ENCODE measurements around the gene SMCR8. TPM values are rescaled to one million over a fixed set of nuclear protein-coding genes. Genes with fewer than 3 reads are reported as not detected.

The SMCR8 gene, protein sequence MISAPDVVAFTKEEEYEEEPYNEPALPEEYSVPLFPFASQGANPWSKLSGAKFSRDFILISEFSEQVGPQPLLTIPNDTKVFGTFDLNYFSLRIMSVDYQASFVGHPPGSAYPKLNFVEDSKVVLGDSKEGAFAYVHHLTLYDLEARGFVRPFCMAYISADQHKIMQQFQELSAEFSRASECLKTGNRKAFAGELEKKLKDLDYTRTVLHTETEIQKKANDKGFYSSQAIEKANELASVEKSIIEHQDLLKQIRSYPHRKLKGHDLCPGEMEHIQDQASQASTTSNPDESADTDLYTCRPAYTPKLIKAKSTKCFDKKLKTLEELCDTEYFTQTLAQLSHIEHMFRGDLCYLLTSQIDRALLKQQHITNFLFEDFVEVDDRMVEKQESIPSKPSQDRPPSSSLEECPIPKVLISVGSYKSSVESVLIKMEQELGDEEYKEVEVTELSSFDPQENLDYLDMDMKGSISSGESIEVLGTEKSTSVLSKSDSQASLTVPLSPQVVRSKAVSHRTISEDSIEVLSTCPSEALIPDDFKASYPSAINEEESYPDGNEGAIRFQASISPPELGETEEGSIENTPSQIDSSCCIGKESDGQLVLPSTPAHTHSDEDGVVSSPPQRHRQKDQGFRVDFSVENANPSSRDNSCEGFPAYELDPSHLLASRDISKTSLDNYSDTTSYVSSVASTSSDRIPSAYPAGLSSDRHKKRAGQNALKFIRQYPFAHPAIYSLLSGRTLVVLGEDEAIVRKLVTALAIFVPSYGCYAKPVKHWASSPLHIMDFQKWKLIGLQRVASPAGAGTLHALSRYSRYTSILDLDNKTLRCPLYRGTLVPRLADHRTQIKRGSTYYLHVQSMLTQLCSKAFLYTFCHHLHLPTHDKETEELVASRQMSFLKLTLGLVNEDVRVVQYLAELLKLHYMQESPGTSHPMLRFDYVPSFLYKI
- 24.4 and 24.5 TPM in 2 replicates for total RNA-seq

DNA sequence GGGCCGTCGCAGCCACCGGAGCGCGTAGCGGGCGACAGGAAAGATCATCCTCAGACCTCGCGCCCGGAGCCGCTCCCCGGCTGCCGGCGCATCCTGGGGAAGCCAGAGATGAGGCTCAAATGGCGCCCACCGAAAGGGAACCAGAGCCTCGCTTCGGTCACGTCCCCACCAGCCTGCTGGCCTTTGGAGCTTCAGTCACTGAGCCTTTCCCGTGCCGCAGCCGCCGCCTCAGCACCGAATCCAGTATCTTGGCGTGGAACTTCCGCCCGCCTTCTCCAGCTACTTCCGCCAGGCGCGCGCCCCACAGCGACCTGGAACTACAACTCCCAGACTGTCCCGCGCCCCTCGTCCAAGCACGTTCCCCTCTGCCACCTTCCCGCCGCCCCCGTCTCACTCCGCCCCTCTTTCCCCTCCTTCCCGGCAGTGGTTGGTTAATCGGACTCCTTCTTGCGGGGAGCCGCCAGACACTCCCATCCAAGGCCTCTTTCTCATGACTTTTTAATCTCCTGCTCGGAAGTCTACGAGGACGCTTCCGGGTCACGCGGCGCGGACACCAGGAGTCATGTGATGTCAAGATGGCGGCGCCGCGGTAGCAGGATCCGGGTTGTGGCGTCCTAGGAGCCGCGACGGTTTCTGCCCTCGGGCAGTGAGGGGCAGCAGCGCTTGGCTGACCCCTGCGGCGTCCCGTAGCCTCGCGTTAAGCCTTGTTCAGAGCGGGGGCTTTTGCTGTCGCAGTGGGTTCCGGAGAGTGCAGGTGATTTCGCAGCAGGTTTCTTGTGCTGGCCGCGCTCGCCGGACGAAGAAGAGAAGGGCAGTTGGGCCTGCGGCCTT lies at the start of gene SMCR8, which contains the start of gene TOP3A:
SMCR8 (plus strand) TSS at position 563 of the 831 bp plus-strand sequence. CDS start 497 bp downstream, outside the sequence.
TOP3A (minus strand) TSS at position 264 of the 831 bp plus-strand sequence; CDS start at position 48, 216 bp downstream.

DNA sequence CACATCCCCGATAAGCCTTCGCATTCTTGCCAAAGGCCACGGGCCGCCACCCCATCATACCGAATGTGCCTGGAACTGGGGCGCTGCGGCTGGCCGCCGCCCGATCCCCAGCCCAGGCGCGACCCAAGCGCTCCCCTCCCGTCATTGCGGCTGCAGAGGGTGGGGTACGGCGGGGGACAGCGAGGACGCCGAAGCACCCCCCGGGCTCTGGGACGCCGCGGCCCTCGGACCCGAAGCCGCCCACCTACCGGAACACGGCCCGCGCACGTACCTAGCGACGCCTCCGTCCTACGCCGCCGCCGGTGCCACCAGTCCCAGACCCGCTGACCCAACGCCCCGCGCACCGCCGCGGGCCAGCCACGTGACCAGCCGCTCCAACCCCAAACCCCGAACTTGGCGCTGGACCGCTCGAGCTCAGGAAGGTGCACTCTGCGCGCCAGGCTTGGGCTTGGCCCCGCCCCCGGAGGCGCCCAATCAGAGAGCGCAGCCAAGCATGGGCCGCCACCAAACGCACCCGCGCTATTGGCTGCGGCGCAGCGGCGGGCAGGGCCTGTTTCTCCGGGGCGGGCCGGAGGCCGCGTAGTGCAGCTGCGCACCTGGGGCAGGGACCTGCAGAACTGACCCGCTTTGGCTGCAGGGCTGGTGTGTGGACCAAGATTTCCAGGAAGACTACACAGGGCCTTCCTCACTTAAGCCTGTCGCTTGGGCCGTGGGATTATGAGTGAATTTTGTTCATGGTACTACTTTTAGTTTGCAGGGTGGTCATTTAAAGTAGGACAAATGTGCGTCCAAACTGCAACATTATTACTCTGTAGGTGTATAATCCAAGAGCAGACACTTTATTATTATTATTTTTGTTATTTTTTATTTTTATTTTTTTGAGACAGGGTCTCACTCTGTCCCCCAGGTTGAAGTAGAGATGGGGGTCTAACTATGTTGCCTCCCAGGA lies 48.3 kb downstream of the SMCR8 start, which contains the start of gene SHMT1:
SHMT1 (minus strand) TSS at position 450 of the 949 bp plus-strand sequence. CDS start 7,569 bp downstream, outside the sequence.

Other genes starting within 250 kb of the SMCR8 start
- gene DRG2, start 227.3 kb upstream of the SMCR8 start, total RNA-seq, result 46.7 and 53.1 TPM in 2 replicates
- 0.29 TPM in 1 of 2 replicates, not detected in the other for gene MYO15A, start 206.5 kb upstream of the SMCR8 start, total RNA-seq
- 92.5 and 97.7 TPM in 2 replicates for gene ALKBH5, start 131.5 kb upstream of the SMCR8 start, total RNA-seq
- 38.1 and 43.4 TPM in 2 replicates for gene LLGL1, start 89.7 kb upstream of the SMCR8 start, total RNA-seq
- 285 and 320 TPM in 2 replicates for gene FLII, start 56.6 kb upstream of the SMCR8 start, total RNA-seq
- 15.6 and 17.3 TPM in 2 replicates for gene MIEF2, start 54.6 kb upstream of the SMCR8 start, total RNA-seq
- 35.3 and 40.0 TPM in 2 replicates for gene TOP3A, start 299 bp upstream of the SMCR8 start, total RNA-seq
- gene SHMT1, start 48.3 kb downstream of the SMCR8 start, total RNA-seq, result 9.5 and 22.4 TPM in 2 replicates
- not detected in 2 replicates for gene EVPLL, start 62.5 kb downstream of the SMCR8 start, total RNA-seq
- not detected in 2 replicates for gene LGALS9C, start 161.5 kb downstream of the SMCR8 start, total RNA-seq